Memory B cell (primary cell): Measurements from ENCODE around the gene RPAP2.
"Not testable (repeated sequence)": the region's sequence is repeated elsewhere in the genome, so short reads cannot be mapped to it uniquely, and the experiment has no call there.

Experiments used
- ATAC-seq: fragments of 150-1000 bp; cut with Tn5 transposase; 2 replicates; pipeline ENCODE4 v1.10.0; 2021; ENCODE audit warnings: low read depth, mild to moderate bottlenecking, moderate library complexity
- DNase-seq, 2 donors: peaks; one replicate each; pipeline ENCODE4 v3.0.0; 2022; ENCODE audit warnings: low spot score in 2 of 2
- H3K27ac Mint-ChIP-seq: one replicate; pipeline ENCODE4 v1.8.0; 2022; ENCODE audit warnings: mild to moderate bottlenecking, moderate library complexity, mixed read lengths
- H3K27me3 Mint-ChIP-seq: one replicate; pipeline ENCODE4 v1.8.0; 2022; ENCODE audit warnings: mixed read lengths
- H3K36me3 Mint-ChIP-seq: one replicate; pipeline ENCODE4 v1.8.0; 2022; ENCODE audit warnings: mild to moderate bottlenecking, mixed read lengths
- H3K4me1 Mint-ChIP-seq: one replicate; pipeline ENCODE4 v1.8.0; 2022; ENCODE audit warnings: mixed read lengths
- H3K4me3 Mint-ChIP-seq: one replicate; pipeline ENCODE4 v1.8.0; 2022; ENCODE audit warnings: mild to moderate bottlenecking, moderate library complexity, mixed read lengths
- H3K9me3 Mint-ChIP-seq: one replicate; pipeline ENCODE4 v1.8.0; 2022; ENCODE audit warnings: mixed read lengths

RPAP2 gene

DNA sequence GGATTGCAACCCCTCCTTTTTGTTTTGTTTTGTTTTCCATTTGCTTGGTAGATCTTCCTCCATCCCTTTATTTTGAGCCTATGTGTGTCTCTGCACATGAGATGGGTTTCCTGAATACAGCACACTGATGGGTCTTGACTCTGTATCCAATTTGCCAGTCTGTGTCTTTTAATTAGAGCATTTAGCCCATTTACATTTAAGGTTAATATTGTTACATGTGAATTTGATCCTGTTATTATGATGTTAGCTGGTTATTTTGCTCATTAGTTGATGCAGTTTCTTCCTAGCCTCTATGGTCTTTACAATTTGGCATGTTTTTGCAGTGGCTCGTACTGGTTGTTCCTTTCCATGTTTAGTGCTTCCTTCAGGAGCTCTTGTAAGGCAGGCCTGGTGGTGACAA, 135.7 kb downstream of the RPAP2 start:
- not testable (repeated sequence) for ATAC-seq, H3K36me3 Mint-ChIP-seq, H3K27ac Mint-ChIP-seq, H3K4me1 Mint-ChIP-seq, DNase-seq, H3K4me3 Mint-ChIP-seq, H3K9me3 Mint-ChIP-seq, H3K27me3 Mint-ChIP-seq

DNA sequence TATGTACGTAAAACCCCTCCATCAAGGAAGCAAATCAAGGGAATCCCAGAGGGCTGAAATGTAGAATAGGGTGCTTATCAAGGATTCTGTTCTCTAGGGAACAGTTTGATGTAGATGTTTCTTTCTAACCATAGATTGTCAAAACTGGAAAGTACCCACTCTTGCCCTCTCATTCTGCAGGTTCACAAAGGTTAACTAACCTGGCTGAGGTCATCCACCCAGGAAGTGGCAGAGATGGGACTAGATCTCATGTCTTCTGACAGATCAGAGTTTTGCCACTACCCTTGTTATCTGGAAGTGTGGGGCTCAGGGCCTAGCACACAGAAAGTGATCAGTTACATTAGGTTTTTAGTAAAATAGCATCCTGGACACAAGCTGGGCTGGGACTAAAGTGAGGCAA, 140.4 kb downstream of the RPAP2 start:
- DNase-seq (no peak), ATAC-seq (no peak)
- Mint-ChIP-seq H3K4me3 (no peak overlapping the region), H3K27ac (no peak overlapping the region), H3K27me3 (no peaks in the 10 kb centered on the region), H3K36me3 (no peaks in the 10 kb centered on the region), H3K9me3 (peaks cover 1% of the 10 kb centered on the region), H3K4me1 (no peaks in the 10 kb centered on the region)

DNA sequence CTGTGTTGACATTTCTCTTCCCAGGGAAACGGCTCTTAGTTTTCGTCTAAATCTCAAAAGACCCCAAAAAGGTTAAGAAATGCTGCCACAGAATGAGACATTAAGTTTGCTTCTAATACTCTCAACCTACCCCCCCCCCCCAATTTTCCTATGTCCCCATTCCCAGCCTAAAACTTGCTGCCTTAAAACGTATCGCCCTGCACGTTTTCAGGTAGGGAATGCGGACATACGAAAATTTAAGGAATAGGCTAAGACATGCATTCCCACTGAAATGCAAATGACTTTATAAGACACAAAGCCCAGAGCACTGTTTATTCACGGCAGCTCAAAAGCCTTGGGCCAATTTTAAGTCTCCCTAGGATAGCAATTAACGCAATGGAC, 142.4 kb downstream of the RPAP2 start:
- no peak overlapping the region for H3K4me3 Mint-ChIP-seq
- DNase-seq (no peak), ATAC-seq (no peak)
- H3K4me1 Mint-ChIP-seq: no peaks in the 10 kb centered on the region
- H3K9me3 Mint-ChIP-seq: peaks cover 1% of the 10 kb centered on the region
- H3K27me3 Mint-ChIP-seq: no peaks in the 10 kb centered on the region
- no peaks in the 10 kb centered on the region for H3K36me3 Mint-ChIP-seq
- no peak overlapping the region for H3K27ac Mint-ChIP-seq

DNA sequence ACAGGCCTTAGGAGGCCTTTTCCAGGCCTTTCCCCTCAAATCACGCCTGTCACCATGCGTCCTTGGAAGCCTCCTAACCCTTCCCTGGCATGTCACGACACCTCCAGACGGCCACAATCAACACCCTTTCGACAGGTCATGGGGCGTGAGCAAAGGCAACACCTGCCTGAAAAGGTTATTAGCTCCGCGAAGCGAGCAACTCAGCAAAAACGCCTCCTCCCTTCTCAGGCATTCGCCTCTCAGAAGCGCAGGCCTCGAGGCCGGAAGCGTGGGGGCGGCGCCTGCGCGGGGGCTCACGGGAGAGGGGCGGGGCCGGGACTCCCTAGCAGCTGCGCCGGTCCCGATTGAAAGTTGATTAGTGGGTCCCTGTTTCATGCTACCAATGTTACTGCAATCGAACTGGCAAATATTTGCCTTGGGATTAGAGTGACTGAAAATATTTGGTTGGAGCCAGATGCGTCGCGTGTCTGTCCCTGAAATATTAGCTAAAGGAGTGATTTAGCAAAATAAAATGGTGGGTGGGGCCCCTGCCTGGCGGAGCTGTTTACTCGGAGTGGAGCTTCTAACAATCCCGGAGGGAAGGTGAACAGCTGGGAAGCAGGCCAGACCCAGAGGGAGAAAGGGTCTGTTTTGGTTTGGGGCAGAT, 143.0 kb downstream of the RPAP2 start:
- no peaks in the 10 kb centered on the region for H3K4me1 Mint-ChIP-seq
- no peaks in the 10 kb centered on the region for H3K36me3 Mint-ChIP-seq
- no peak overlapping the region for H3K4me3 Mint-ChIP-seq
- peaks cover 1% of the 10 kb centered on the region for H3K9me3 Mint-ChIP-seq
- no peak overlapping the region for H3K27ac Mint-ChIP-seq
- no peak for DNase-seq
- no peak for ATAC-seq
- no peaks in the 10 kb centered on the region for H3K27me3 Mint-ChIP-seq

DNA sequence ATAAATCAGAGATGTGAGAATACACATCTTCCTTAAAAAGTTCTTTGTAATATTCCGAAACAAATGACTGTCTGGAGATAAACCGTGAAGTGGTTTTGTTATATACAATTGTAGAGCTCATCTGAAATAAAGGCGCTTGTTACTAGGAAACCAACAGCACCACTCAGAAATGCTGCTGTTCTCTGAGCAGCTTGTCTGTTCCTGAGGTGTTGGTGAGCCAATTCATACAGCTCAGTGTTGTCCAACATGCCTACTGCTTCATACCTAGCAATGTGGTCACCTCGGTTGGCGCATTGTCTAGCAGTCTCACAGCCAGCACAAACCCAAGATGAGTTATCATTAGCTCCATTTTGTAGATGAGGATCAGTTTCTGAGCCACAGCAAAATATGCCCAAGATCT, 143.5 kb downstream of the RPAP2 start:
- DNase-seq: no peak
- no peaks in the 10 kb centered on the region for H3K27me3 Mint-ChIP-seq
- no peaks in the 10 kb centered on the region for H3K36me3 Mint-ChIP-seq
- no peak overlapping the region for H3K4me3 Mint-ChIP-seq
- no peak overlapping the region for H3K27ac Mint-ChIP-seq
- no peaks in the 10 kb centered on the region for H3K4me1 Mint-ChIP-seq
- no peaks in the 10 kb centered on the region for H3K9me3 Mint-ChIP-seq
- no peak for ATAC-seq

DNA sequence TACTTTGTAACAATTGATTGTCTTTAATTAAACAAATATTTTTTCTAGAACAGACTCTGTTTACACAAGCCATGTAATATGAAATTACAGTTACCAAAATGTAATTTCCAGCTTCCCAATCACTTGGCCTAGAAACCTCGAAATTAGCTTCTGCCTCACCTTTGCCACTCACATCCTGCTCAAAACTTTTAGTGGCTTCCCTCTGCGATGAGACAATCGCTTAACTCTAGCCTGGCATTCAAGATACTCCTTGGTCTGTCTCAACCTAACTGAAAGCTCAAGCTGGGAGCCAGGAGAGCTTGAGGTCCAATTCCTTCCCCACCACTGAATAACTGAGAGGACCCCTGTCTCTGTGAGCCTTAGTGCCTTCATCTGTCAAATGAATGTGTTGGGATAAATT, 145.0 kb downstream of the RPAP2 start:
- Mint-ChIP-seq H3K4me1 (no peaks in the 10 kb centered on the region), H3K4me3 (no peak overlapping the region), H3K36me3 (no peaks in the 10 kb centered on the region), H3K27ac (no peak overlapping the region), H3K27me3 (no peaks in the 10 kb centered on the region), H3K9me3 (no peaks in the 10 kb centered on the region)
- DNase-seq (no peak), ATAC-seq (no peak)

DNA sequence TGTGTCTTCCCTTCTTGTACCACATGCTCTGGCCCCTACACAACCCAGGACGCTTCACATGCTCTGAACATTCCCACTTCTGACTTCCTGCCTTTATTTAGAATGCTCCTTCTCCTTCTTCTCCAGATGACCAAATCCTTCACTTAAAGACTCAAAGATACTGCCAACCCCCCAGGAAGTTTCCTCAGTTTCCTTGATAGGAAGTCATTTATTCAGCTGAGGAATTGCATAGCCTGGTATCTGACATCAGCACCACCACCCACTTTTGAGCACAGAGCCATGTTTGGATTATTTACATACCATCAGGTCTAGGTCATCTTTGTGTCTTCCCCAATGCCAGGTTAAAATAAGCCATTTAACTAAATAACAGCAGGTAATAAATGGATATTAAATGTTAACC, 145.5 kb downstream of the RPAP2 start:
- Mint-ChIP-seq H3K36me3 (no peaks in the 10 kb centered on the region), H3K27ac (no peak overlapping the region), H3K4me3 (no peak overlapping the region), H3K4me1 (no peaks in the 10 kb centered on the region), H3K9me3 (no peaks in the 10 kb centered on the region), H3K27me3 (no peaks in the 10 kb centered on the region)
- ATAC-seq (no peak), DNase-seq (no peak)

DNA sequence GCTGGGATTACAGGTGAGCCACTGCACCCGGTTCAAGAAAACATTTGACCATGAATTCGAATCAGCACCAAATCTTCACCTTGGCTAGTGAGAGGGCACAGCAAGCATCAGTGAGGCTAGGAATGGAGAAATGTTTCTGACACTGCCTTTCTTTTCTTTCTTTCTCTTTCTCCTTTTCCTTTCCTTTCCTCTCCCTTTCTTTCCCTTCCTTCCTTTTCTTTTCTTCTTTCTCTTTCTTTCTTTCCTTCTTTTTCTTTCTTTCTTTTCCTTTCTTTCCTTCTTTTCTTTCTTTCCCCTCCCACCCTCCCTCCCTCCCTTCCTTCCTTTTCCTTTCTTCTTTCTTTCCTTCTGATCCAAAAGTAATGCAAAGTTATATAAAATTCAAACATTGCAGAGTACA, 147.0 kb downstream of the RPAP2 start:
- no peaks in the 10 kb centered on the region for H3K27me3 Mint-ChIP-seq
- DNase-seq: no peak
- no peak overlapping the region for H3K4me3 Mint-ChIP-seq
- no peaks in the 10 kb centered on the region for H3K4me1 Mint-ChIP-seq
- H3K9me3 Mint-ChIP-seq: no peaks in the 10 kb centered on the region
- H3K27ac Mint-ChIP-seq: no peak overlapping the region
- ATAC-seq: no peak
- H3K36me3 Mint-ChIP-seq: no peaks in the 10 kb centered on the region

DNA sequence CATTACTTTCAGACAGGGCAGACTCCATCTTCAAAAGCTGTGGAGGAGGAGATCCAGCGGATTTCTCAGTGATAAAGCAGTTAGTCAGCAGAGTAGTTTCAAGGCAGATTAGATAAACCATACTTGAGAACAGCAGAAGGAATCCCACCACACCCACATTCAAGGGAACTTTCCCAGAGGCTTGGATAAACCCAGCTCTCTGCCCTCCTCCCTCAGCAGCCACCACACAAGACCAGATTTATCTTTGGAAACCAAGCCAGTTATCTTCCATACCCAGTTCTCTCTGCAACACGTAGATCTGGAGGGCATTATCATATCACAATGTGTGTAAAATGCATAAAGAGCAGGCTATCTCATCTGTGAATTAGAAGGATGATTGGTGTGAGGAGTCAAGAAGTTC, 147.7 kb downstream of the RPAP2 start:
- Mint-ChIP-seq H3K27me3 (no peaks in the 10 kb centered on the region), H3K36me3 (no peaks in the 10 kb centered on the region), H3K9me3 (no peaks in the 10 kb centered on the region), H3K4me3 (no peak overlapping the region), H3K4me1 (no peaks in the 10 kb centered on the region), H3K27ac (no peak overlapping the region)
- ATAC-seq (no peak), DNase-seq (no peak)

DNA sequence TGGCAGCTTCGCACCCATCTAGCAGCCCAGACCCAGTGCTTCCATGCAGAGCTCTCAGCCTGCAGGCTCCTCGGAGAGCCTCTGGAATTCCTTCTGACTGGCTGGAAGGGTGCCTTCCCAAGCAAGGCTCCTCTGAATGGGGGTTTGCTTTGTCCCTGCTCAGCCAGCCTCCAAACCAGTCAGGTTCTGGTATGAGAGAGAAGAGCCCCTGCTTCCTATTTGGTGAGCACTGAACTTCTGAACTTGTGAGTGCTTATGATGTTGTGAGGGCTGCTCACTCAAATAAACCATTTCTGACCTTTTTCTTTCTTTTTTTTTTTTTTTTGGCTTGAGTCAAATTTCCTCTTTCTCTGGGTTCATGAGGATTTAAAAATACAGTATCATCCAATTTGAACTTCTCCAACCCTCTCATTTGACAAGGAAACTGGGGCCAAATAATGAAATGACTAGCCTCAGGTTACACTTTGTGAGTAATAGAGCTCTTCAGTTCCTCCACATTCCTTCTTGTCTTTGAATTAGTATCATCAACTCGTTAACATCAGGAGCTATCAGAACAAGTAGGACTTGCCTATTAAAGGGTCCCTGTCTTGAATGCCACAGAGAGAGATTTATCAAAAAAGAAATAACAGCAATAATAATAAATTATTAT, 148.3 kb downstream of the RPAP2 start:
- Mint-ChIP-seq H3K4me3 (no peak overlapping the region), H3K9me3 (no peaks in the 10 kb centered on the region), H3K36me3 (no peaks in the 10 kb centered on the region), H3K4me1 (no peaks in the 10 kb centered on the region), H3K27ac (no peak overlapping the region), H3K27me3 (no peaks in the 10 kb centered on the region)
- ATAC-seq: no peak
- no peak for DNase-seq

DNA sequence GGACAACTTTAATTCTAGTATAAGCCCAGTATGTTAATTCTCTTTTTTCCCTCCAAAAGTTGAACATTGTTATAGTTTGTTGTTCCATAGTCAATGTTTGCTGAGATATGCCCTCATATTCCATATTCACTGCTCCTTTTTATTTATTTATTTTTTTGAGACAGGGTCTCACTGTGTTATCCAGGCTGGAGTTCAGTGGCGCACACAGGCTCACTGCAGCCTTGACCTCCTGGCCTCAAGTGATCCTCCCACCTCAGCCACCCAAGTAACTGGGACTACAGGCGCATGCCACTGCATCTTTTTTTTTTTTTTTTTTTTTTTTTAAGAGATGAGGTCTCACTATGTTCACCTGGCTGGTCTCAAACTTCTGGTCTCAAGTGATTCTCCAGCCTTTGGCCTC, 149.1 kb downstream of the RPAP2 start:
- H3K4me3 Mint-ChIP-seq: no peak overlapping the region
- H3K27ac Mint-ChIP-seq: no peak overlapping the region
- H3K9me3 Mint-ChIP-seq: no peaks in the 10 kb centered on the region
- no peaks in the 10 kb centered on the region for H3K36me3 Mint-ChIP-seq
- no peak for ATAC-seq
- H3K4me1 Mint-ChIP-seq: no peaks in the 10 kb centered on the region
- no peak for DNase-seq
- H3K27me3 Mint-ChIP-seq: no peaks in the 10 kb centered on the region
